A549 (cell line): ENCODE results near the gene ZFYVE9.

Source experiments
- CTCF ChIP-seq: fragments of >200 bp; sonication (Bioruptor Twin); formaldehyde crosslinking; IDR thresholded peaks from 3 replicates; pipeline ENCODE4 v1.5.1; 2016
- EHMT2 ChIP-seq: fragments of 200-600 bp; sonication (generic); IDR thresholded peaks from 2 replicates; pipeline ENCODE4 v1.6.1; 2016; ENCODE audit warnings: antibody characterized with exemption, low read depth, mild to moderate bottlenecking, moderate library complexity
- ELK1 ChIP-seq: fragments of 150-350 bp; IDR thresholded peaks from 2 replicates; pipeline ENCODE4 v1.6.1; 2014; ENCODE audit warnings: low read depth, mild to moderate bottlenecking, low read length
- EP300 ChIP-seq, 2 experiments: fragments of >200 bp; sonication (Bioruptor Twin); formaldehyde crosslinking; IDR thresholded peaks; 2 replicates in 1 of 2; 3 replicates in 1 of 2; pipeline ENCODE4 v1.6.1; 2016 to 2017
- HES2 ChIP-seq: fragments of >200 bp; sonication (Bioruptor Twin); formaldehyde crosslinking; IDR thresholded peaks from 2 replicates; pipeline ENCODE4 v1.6.1; 2016
- MAX ChIP-seq: IDR thresholded peaks from 2 replicates; pipeline ENCODE4 v1.6.1; 2012
- MAZ ChIP-seq: fragments of 150-350 bp; IDR thresholded peaks from 2 replicates; pipeline ENCODE4 v1.6.1; 2014; ENCODE audit warnings: antibody characterized with exemption, low read depth, low read length, borderline replicate concordance
- PHF8 ChIP-seq: fragments of 200-600 bp; sonication (generic); IDR thresholded peaks from 2 replicates; pipeline ENCODE4 v1.6.1; 2016; ENCODE audit warnings: low read depth, mild to moderate bottlenecking, antibody characterized with exemption, moderate library complexity, borderline replicate concordance
- POLR2A ChIP-seq: IDR thresholded peaks from 2 replicates; pipeline ENCODE4 v1.6.1; 2012; ENCODE audit warnings: mild to moderate bottlenecking, low read length
- RAD21 ChIP-seq, 2 experiments: fragments of >200 bp in 1 of 2; sonication (Bioruptor Twin) in 1 of 2; formaldehyde crosslinking in 1 of 2; IDR thresholded peaks in 1 of 2; conservative IDR thresholded peaks in 1 of 2; 2 replicates in 1 of 2; 3 replicates in 1 of 2; pipeline ENCODE4 v1.6.1; 2012 to 2018; ENCODE audit warnings: inconsistent platforms in 1 of 2

- no peak for TF ChIP-seq CTCF
- TF ChIP-seq RAD21 (conservative IDR thresholded peaks at IDR 0.05 in 1 of 2, IDR thresholded peaks at IDR 0.05 in 1 of 2), result no peak
- no peak for TF ChIP-seq MAZ
- TF ChIP-seq EHMT2, result no peak
- no peak for TF ChIP-seq ELK1
- no peak for TF ChIP-seq POLR2A
- no peak for TF ChIP-seq MAX
- no peak for TF ChIP-seq PHF8
- no peak for TF ChIP-seq EP300 (IDR thresholded peaks at IDR 0.05)
- no peak for TF ChIP-seq HES2
Observed at GRCh38 chr1:52189898-52190480, 48.1 kb downstream of the ZFYVE9 start.
